Caki2 (cell line): ENCODE data around the gene SV2C. TPM values are rescaled to one million over a fixed set of nuclear protein-coding genes. Genes with fewer than 3 reads are reported as not detected.

Source experiments
- DNase-seq: peaks from one replicate; pipeline ENCODE4 v3.0.0-alpha.2; 2015; ENCODE audit warnings: low read depth
- in situ Hi-C: cut with HindIII; loops from 2 replicates; pipeline ENCODE4 v1.10.0; 2016; ENCODE audit warnings: low sequenced_read_pairs, low pct_unique_long_range_greater_than_20kb, mixed read lengths
- total RNA-seq: library from RNA; depleted of rRNA; stranded (reverse); fragments of >200 nt; shearing (Covaris generic); gene quantifications from 2 replicates; pipeline ENCODE4 v1.2.3, GENCODE V29; 2014; ENCODE audit warnings: low replicate concordance

SV2C gene
- total RNA-seq, 1 experiment from 2014 or later, result not detected

DNA sequence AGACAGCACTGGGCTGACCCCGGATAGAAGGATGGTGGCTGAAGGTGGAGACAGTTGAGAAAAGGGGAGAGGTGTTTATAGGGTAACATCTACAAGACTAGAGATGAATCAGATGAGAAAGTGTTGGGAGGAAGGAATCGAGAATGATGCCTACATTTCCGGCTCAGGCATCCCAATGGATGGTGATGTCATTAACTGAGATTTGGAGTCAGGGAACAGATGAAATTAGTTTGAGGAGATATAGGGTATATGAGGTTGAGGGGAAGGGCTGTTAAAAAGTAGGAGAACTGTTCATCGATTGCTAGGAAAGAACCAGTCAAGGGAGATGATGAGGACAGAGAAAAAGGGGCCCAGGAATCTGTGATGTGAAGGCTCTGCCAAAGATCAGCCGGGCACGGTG lies 295.2 kb downstream of the SV2C start:
- in situ Hi-C loops, result no loop called here

DNA sequence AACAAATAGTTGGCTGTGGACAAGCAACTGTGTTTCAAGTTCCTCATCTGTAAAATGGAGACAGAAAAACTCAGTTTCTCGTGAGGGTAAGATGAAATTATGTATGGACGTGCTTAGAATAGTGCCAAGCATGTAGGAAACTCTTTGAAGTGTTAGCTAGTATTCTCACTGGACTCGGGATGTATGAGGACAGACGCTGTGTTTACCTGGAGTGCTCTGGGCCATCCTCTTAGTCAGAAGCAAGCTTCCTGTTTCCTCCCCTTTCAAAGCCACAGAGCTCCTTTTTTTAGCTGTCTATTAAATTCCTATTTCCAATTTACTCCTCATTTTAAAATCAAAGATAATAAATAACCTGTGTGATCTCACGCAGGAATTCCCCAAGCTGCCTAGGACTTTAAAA lies 296.1 kb downstream of the SV2C start:
- in situ Hi-C loops, result no loop called here
- no peak for DNase-seq

More for the DNA sequence above, 295.2 kb downstream of the SV2C start:
- DNase-seq, result no peak

DNA sequence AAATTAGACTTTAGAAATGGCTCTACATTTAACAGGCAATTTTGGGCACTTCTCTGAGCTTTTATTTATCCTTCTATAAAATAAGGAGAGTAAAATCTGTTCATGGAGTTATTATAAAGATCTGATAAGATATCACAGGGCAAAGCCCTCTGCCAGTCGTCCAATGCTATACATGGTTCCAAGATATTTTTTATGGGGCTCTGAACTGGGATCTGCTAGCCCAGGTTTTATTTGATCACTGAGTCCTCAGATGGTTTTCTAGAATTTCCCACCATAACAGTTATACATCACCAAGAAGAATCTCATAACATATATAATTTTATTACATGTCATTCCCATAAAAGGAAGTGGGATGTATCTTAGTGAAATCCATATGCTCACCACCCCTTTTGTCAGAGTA lies 296.7 kb downstream of the SV2C start:
- DNase-seq, result no peak
- in situ Hi-C loops, result no loop called here

DNA sequence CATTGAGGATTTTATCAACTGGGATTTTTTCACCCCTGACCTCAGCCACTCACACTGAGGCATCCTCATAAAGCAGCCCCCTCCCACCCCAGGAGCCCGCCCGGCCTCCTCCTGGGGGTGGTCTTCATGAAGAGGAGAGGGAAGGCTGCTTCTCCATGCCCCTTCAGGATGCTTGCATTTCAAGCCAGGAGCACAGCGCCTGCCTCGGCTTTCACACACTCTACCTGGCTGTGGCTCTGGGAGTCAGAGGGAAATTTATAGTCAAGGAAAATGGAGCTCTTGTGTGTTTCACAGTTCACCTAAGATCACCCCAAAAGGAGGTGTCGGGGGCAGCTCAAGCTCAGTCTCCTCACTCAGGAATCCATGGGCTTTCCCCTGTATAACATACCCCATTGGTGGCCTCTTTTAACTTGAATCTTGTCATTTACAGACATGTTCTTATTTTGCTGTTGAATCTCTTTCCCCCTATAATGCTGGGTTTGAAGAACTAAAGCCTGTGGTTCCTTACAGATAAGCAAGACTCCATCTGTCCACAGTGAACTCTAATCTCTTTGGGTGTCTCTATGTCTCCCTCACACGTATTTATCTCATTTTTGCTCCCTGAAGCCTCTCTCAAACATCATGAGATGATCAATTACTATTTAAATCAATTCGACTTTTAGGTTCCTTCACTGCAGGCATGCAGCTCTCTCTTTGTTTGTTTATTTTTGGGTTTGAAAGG lies 297.3 kb downstream of the SV2C start:
- no peak for DNase-seq
- in situ Hi-C loops, result no loop called here

DNA sequence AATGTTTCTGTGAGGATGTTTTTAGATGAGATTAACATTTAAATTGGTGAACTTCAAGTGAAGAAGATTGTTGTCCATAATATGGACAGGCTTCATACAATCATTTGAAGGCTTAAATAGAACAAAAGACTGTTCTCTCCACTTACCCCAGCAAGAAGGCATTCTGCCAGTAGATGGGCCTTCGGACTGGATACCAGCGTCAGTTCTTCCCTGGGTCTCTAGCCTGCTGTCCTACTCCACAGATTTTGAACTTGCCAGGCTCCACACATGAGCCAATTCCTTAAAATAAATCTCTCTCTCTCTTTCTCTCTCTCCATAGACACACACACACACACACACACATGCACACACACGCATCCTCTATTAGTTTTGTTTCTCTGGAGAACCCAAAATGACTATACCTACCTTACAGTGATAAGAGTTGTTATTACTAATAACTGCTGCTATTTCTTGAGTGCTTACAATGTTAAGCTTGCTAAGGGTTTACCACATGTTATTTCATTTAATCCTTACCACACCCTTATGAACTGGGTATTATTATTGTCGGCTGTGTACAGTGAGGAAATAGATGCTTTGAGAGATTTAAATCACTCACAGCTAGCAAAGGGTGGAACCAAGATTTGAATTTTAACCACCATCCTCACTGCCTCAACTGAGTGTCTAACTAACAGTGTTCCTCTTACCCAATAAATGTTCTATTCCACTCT lies 300.1 kb downstream of the SV2C start:
- in situ Hi-C loops, result no loop called here
- DNase-seq, result no peak

DNA sequence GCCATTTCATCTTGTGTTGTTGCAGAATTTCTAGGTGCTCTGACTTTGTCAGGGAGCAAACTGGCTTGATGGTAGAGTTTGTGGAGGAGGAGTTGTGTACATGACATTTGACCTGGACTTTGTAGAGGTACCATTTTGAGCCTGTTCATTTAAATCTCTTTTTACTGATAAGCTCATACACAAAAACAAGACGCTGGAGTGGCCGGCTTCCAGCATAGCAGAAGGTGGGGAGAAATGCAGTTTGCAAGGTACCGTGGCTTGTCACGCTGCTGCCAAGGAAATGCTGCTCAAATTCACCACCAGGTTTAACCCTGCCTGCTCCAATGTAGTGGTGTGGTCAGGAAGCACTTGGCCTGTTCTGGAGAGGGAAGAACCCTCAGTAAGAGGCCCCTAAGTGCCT lies 301.0 kb downstream of the SV2C start:
- DNase-seq, result no peak
- in situ Hi-C loops, result no loop called here

DNA sequence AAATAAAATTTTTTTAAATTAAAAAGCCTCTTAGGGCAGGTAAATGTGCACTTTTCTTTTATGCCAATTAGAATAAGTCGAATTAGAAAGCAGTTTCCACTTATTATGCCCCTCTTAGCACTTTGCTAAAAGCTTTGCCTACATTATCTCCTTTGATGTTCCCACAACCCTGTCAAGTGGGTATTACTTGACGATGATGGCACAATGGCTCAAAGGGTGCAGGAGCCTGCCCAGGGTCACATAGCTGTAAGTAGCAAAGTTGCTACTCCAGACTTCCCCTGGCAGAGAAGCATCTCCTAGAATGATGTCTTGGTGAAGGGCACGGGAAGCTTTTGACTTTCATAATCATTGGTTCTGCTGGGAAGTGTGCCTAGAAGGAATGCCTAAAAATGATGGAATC lies 301.5 kb downstream of the SV2C start:
- DNase-seq, result no peak
- in situ Hi-C loops, result no loop called here

DNA sequence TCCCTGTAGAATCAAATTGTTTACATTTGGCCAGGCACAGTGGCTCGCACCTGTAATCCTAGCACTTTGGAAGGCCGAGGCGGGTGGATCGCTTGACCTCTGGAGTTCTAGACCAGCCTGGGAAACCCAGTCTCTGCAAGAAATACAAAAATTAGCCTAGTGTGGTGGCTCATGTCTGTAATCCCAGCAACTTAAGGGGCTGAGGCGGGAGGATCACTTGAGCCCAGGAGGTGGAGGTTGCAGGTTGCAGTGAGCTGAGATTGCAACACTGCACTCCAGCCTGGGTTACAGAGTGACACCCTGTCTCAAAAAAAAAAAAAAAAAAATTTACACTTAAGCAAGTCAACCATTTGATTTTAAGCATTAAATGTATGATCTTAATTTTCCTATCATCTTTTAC lies 302.4 kb downstream of the SV2C start:
- in situ Hi-C loops, result no loop called here
- no peak for DNase-seq

DNA sequence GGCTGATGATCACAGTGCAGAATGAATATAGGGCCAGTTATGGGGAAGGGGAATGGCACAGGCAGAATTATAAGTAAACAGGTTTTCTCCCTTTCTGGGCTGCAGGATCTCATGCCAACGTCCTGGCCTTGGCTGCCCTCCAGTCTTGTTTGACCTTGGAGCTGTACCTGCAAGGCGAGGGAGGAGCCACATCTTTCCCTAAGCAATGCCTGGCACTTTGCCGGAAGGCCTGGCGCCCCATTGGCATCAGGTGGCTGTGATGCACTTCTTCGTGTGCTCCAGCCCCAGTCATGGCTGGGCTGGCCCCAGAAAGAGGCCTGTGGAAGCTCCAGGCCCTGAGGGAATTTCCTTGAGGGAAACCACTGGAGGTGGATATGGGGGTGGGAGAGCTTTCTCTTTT lies 303.2 kb downstream of the SV2C start:
- in situ Hi-C loops, result no loop called here
- no peak for DNase-seq

DNA sequence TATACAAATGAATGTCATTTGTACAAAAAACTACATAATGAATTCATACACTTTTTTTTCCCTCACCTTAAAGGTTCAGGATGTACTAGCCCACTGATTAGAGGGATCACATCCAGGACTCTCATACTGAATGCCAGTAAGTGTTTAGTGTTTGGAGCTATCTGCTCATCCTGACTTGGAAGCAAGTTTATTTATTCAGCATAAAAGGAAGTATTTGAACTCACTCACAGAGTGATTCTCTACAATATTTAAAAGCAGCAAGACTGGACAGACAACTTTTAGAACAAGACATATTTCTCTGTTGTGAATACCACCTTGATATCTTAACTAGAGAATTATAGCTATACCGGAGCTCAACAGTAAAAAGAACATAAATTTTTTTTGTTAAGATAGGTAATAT lies 305.1 kb downstream of the SV2C start:
- in situ Hi-C loops, result no loop called here
- DNase-seq, result no peak

DNA sequence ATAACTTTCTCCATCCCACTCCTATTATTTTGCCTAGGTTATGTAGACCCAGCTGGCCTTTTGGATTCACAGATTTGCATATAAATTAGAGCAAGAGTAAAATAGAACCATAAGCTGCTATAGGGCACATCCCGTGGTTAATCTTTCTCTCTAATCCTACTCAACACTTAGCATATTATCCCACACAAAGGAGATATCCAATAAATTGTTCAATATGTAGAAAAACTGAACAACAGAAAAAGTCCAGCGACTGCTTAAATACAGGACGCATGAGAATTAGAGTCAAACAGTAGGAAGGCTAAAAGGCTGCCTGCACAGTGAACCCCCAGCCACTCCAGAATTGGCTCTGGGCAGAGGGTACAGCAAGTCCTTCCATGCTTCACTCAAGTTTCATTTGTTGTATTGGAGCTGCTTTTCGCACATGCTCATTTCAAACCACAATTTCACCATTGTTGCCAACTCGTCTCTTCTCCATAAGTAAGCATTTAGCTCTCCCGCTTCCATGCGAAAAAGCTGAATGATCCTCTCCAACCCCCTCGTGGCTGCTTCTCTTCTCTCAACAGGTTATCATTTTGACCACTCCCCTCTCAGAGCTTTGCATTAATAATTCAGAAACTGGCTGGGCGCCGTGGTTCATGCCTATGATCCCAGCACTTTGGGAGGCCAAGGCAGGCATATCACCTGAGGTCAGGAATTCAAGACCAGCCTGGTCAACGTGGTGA lies 305.8 kb downstream of the SV2C start:
- in situ Hi-C loops, result no loop called here
- DNase-seq, result no peak

DNA sequence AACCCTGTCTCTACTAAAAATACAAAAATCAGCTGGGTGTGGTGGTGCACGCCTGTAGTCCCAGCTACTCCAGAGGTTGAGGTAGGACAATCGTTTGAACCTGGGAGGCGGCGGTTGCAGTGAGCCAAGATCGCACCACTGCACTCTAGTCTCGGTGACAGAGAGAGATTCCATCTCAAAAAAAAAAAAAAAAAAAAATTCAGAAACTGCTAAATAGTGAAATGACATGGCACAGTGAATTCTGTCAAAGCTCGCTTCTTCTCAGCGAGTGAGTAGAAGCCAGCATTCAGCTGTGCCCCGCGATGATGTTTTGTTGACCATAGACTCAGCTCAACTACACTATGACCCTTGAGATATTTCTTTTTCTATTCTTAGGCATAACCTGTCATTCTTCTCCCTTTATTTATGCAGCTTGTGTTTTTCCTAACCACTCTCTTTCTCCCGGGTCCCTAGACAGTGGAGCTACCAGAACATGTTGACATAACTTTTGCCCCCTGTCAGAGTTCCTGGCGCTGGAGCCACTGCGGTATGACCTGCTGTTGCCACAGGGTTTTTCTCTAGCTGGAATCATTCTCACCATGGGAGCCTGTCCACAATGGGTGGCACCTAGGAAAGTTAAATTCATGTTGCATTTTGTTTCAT lies 306.5 kb downstream of the SV2C start:
- in situ Hi-C loops, result no loop called here
- no peak for DNase-seq

DNA sequence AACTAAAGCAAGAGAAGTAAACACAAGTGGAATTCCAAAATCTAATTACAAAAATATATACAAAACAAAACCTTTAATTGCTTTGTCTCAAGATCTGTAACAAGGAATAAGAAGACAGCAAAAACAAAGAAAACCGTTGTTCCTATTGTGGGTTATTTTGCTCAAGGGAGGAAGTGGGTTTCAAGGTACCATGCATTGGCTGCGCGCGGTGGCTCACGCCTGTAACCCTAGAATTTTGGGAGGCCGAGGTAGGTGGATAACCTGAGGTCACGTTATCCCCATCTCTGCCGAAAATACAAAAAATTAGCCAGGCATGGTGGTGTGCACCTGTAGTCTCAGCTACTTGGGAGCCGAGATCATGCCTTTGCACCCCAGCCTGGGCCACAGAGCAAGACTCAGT lies 307.8 kb downstream of the SV2C start:
- in situ Hi-C loops, result no loop called here

DNA sequence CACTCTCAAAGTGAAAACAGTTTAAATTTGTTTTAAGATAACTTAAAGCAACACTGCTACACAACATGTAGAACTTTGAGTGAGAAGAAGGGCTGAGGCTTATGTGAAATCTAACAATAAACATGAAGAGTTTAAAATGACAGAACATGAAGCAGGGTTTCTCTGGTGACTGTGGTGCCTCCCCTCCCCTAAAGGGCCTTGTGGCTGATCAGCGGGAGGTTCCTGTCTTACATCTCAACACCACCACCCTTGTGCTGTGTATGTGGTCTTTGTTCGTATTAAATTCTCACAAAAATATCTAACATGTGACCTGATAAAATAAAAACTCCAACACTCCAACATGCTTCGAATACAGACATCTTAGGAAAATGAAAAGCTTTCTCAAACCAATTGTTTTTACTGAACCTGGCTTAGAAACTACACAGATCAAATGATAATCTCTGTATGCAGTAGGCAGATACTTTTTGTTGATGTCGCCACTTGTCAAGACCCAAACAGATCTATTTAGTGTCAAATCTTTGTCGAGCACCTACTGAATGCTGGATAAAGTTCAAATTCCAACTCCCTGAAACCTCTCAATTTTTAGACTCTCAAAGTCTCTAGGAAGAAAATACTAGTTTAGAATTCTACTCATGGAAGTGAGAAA lies 310.0 kb downstream of the SV2C start:
- in situ Hi-C loops, result no loop called here

More for the DNA sequence above, 307.8 kb downstream of the SV2C start:
- DNase-seq, result no peak

DNA sequence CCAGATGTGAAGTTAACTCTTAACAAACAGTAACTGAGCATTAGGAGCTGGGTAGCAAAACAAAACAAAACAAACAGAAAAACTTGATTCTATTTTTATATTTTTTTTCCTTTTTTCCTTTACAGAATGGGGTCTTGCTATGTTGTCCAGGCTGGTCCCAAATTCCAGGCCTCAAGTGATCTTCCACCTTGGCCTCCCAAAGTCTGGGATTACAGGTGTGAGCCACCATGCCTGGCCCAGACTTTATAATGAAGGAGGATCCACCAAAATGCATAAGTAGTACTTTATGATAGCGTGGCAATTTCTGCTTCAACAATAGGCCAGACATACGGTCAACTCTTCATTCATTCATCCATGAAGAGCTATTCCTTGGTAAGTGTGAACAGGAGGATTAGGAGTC lies 314.0 kb downstream of the SV2C start:
- no peak for DNase-seq
- in situ Hi-C loops, result no loop called here

More for the DNA sequence above, 310.0 kb downstream of the SV2C start:
- DNase-seq, result no peak

DNA sequence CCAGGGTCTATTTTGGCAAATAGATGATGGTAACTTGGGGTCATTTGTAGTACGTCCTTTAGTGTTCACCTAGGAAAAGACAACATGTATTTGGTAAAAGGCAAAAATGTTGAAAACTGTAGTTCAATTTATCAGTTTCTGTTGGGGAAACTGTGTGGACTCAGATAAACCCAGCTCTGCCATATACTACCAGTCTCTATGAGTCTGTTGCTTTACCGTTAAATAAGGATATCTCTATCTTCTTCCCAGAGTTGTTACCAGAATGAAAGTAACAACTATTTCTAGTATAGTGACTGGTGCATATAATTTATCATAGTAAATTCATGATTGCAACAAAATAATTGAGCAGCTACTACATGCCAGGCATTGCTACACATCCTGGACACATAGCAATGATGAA lies 316.1 kb downstream of the SV2C start:
- no peak for DNase-seq
- in situ Hi-C loops, result no loop called here

DNA sequence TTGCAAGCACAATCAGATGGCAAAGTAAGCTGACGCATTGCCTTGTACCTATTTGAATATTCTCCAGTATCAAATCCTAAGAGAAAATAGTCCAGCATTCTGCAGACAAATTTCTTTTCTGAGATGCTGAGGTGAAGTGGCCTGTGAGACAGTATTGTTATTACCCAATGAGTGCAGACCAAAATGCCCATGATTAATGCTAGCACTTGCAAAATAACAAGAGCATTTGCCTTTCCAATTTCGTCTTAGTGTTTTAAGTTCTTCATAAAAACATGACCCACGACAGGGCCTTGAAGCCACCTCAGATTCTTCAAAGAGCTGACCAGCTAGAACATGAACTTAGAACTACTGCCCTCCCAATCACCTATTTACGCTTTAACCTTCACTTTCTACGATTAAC lies 317.3 kb downstream of the SV2C start:
- DNase-seq, result no peak
- in situ Hi-C loops, result no loop called here

DNA sequence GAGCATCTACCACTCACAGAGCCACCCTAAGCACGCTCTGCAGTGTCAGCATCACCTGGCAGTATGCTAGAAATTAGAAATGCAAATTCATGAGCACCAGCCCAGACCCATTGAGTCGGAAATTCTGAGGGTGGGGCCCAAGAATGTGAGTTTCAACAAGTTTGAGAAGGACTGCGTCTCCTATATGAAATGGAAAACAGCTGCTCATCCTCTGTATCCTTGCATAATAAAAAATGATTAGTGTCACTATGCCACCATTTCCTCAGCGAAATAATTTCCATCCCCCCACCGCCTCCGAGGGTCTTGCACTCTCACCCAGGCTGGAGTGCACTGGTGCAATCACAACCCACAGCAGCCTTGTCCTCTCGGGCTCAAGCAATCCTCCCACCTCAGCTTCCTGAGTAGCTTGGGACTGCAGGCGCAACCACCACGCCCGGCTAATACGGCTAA lies 318.6 kb downstream of the SV2C start:
- DNase-seq, result no peak
- in situ Hi-C loops, result no loop called here
